Measurements from ENCODE around the gene DPYSL3.

DPYSL3 gene

GRCh38 chr5:147406636-147407035 is 103.2 kb downstream of the DPYSL3 start:
- no peak for TF ChIP-seq CTCF (IDR thresholded peaks at IDR 0.05; ENCODE audit: borderline replicate concordance, insufficient read depth, low read depth, low read length)
- H3K4me3 ChIP-seq (ENCODE audit: low read depth, low read length): no peak overlapping the region

GRCh38 chr5:147404706-147405105 is 105.2 kb downstream of the DPYSL3 start:
- TF ChIP-seq CTCF (IDR thresholded peaks at IDR 0.05; ENCODE audit: borderline replicate concordance, insufficient read depth, low read depth, low read length): no peak
- H3K4me3 ChIP-seq (ENCODE audit: low read depth, low read length): no peak overlapping the region

GRCh38 chr5:147403651-147404640 is 105.9 kb downstream of the DPYSL3 start:
- TF ChIP-seq CTCF (IDR thresholded peaks at IDR 0.05; ENCODE audit: borderline replicate concordance, insufficient read depth, low read depth, low read length): no peak
- H3K4me3 ChIP-seq (ENCODE audit: low read depth, low read length): no peak overlapping the region

GRCh38 chr5:147400881-147401280 is 109.0 kb downstream of the DPYSL3 start:
- no peak overlapping the region for H3K4me3 ChIP-seq (ENCODE audit: low read depth, low read length)
- no peak for TF ChIP-seq CTCF (IDR thresholded peaks at IDR 0.05; ENCODE audit: borderline replicate concordance, insufficient read depth, low read depth, low read length)

GRCh38 chr5:147400126-147400809 is 109.6 kb downstream of the DPYSL3 start:
- no peak for TF ChIP-seq CTCF (IDR thresholded peaks at IDR 0.05; ENCODE audit: borderline replicate concordance, insufficient read depth, low read depth, low read length)
- no peak overlapping the region for H3K4me3 ChIP-seq (ENCODE audit: low read depth, low read length)

- H3K4me3 ChIP-seq (ENCODE audit: low read depth, low read length): no peak overlapping the region
- TF ChIP-seq CTCF (IDR thresholded peaks at IDR 0.05; ENCODE audit: borderline replicate concordance, insufficient read depth, low read depth, low read length): no peak
Measured at GRCh38 chr5:147398860-147399259, 111.0 kb downstream of the DPYSL3 start.

All from GM12875 (cell line).